Measurements from ENCODE around the gene DAPK1.

Gene DAPK1

DNA sequence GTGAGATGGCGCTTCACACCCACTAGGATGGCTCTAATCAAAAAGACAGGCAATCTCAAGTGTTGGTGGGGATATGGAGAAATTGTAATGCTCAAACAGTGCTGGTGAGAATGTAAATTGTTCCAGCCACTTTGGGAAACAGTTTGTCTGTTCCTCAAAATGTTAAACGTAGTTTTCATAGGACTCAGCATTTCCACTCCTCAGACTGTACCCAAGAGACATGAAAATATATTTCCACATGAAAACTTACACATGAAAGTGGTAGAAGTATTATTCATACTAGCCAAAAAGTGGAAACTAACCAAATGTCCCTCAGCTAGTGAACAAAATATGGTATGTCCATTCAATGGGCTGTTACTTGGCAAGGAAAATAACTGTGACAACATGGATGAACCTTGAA is 120.6 kb downstream of the DAPK1 start:
- H3K4me1 ChIP-seq (ENCODE audit: control insufficient read depth, insufficient read depth, low read length): peaks cover 31% of the 10 kb centered on the region
- no peaks in the 10 kb centered on the region for H3K27me3 ChIP-seq (ENCODE audit: control insufficient read depth, insufficient read depth, low read length)
- no peaks in the 10 kb centered on the region for H3K9me3 ChIP-seq (ENCODE audit: control insufficient read depth, low read length)
- H3K4me3 ChIP-seq (ENCODE audit: low read length): no peak overlapping the region
- H3K9ac ChIP-seq (ENCODE audit: low read length): no peak overlapping the region
- no peaks in the 10 kb centered on the region for H3K36me3 ChIP-seq (ENCODE audit: control insufficient read depth, insufficient read depth, low read length)

- Histone ChIP-seq H3K9ac (ENCODE audit: low read length) (no peak overlapping the region), H3K4me1 (ENCODE audit: control insufficient read depth, insufficient read depth, low read length) (peaks cover 24% of the 10 kb centered on the region), H3K27me3 (ENCODE audit: control insufficient read depth, insufficient read depth, low read length) (no peaks in the 10 kb centered on the region), H3K9me3 (ENCODE audit: control insufficient read depth, low read length) (no peaks in the 10 kb centered on the region), H3K4me3 (ENCODE audit: low read length) (no peak overlapping the region), H3K36me3 (ENCODE audit: control insufficient read depth, insufficient read depth, low read length) (no peaks in the 10 kb centered on the region)
Measured at GRCh38 chr9:87618931-87619330, 121.3 kb downstream of the DAPK1 start.

- Histone ChIP-seq H3K27me3 (ENCODE audit: control insufficient read depth, insufficient read depth, low read length) (no peaks in the 10 kb centered on the region), H3K36me3 (ENCODE audit: control insufficient read depth, insufficient read depth, low read length) (no peaks in the 10 kb centered on the region), H3K4me1 (ENCODE audit: control insufficient read depth, insufficient read depth, low read length) (peaks cover 20% of the 10 kb centered on the region), H3K9ac (ENCODE audit: low read length) (no peak overlapping the region), H3K4me3 (ENCODE audit: low read length) (no peak overlapping the region), H3K9me3 (ENCODE audit: control insufficient read depth, low read length) (no peaks in the 10 kb centered on the region)
Measured at GRCh38 chr9:87619346-87619745, 121.7 kb downstream of the DAPK1 start.

DNA sequence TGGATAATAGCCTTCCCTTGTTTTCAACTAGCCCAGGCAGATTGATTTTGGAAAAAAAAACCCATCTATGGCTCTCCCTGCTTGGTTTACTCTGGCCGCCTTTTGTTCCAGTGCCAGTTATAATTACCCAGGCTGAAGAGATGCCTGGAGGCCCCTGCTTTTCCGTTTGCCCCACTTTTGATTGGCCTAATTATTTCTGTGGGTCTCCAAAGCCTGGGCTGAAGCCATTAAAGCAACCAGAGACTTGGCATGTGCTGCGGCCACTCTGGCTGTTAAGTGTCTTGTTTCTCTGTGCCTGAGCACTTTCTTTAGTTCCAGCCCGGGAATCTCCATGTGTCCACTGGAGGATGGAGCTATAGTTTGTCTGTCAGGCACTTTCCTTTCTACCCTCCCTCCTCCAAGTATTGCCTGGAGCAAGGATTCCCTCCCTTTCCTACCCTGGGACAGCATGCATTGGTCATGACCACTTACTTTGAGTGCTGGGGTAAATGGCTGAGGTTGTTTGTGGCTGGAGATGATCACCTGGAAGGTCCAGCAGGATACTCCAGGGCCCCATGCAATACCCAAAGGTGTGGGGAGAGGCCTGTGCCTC is 123.2 kb downstream of the DAPK1 start:
- Histone ChIP-seq H3K4me1 (ENCODE audit: control insufficient read depth, insufficient read depth, low read length) (peaks cover 5% of the 10 kb centered on the region), H3K9ac (ENCODE audit: low read length) (no peak overlapping the region), H3K36me3 (ENCODE audit: control insufficient read depth, insufficient read depth, low read length) (no peaks in the 10 kb centered on the region), H3K9me3 (ENCODE audit: control insufficient read depth, low read length) (no peaks in the 10 kb centered on the region), H3K4me3 (ENCODE audit: low read length) (no peak overlapping the region), H3K27me3 (ENCODE audit: control insufficient read depth, insufficient read depth, low read length) (no peaks in the 10 kb centered on the region)

DNA sequence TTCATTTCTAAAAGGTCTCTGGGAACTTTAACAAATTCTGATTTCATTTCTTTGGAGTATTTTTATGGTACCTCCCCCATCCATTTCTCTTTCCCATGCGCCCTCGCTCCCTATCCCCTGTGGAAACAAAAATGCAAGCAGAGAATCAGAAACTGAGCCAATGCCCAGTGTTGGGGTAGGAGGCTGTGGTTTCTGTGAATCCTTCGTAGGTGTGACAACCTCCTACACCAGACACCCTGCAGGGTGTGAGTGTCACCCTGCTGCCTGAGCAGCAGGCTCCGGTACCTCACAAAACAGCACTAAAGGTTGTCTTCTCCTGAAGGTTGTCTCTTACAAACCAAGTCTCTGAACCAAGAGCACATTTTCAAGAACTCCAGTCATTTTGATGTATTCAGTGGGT is 124.4 kb downstream of the DAPK1 start:
- H3K9me3 ChIP-seq (ENCODE audit: control insufficient read depth, low read length): no peaks in the 10 kb centered on the region
- no peaks in the 10 kb centered on the region for H3K36me3 ChIP-seq (ENCODE audit: control insufficient read depth, insufficient read depth, low read length)
- H3K4me3 ChIP-seq (ENCODE audit: low read length): no peak overlapping the region
- no peaks in the 10 kb centered on the region for H3K4me1 ChIP-seq (ENCODE audit: control insufficient read depth, insufficient read depth, low read length)
- H3K9ac ChIP-seq (ENCODE audit: low read length): no peak overlapping the region
- H3K27me3 ChIP-seq (ENCODE audit: control insufficient read depth, insufficient read depth, low read length): no peaks in the 10 kb centered on the region

- H3K27me3 ChIP-seq (ENCODE audit: control insufficient read depth, insufficient read depth, low read length): no peaks in the 10 kb centered on the region
Measured at GRCh38 chr9:87622923-87623322, 125.3 kb downstream of the DAPK1 start.

GRCh38 chr9:87628346-87628745 is 130.7 kb downstream of the DAPK1 start:
- no peaks in the 10 kb centered on the region for H3K4me1 ChIP-seq (ENCODE audit: control insufficient read depth, insufficient read depth, low read length)
- H3K27me3 ChIP-seq (ENCODE audit: control insufficient read depth, insufficient read depth, low read length): no peaks in the 10 kb centered on the region
- H3K9ac ChIP-seq (ENCODE audit: low read length): no peak overlapping the region
- no peaks in the 10 kb centered on the region for H3K36me3 ChIP-seq (ENCODE audit: control insufficient read depth, insufficient read depth, low read length)
- H3K9me3 ChIP-seq (ENCODE audit: control insufficient read depth, low read length): no peaks in the 10 kb centered on the region
- H3K4me3 ChIP-seq (ENCODE audit: low read length): no peak overlapping the region

More at GRCh38 chr9:87622923-87623322, 125.3 kb downstream of the DAPK1 start:
- Histone ChIP-seq H3K9ac (ENCODE audit: low read length) (no peak overlapping the region), H3K36me3 (ENCODE audit: control insufficient read depth, insufficient read depth, low read length) (no peaks in the 10 kb centered on the region), H3K4me3 (ENCODE audit: low read length) (no peak overlapping the region), H3K4me1 (ENCODE audit: control insufficient read depth, insufficient read depth, low read length) (no peaks in the 10 kb centered on the region), H3K9me3 (ENCODE audit: control insufficient read depth, low read length) (no peaks in the 10 kb centered on the region)

GRCh38 chr9:87629104-87629503 is 131.4 kb downstream of the DAPK1 start:
- Histone ChIP-seq H3K4me3 (ENCODE audit: low read length) (no peak overlapping the region), H3K27me3 (ENCODE audit: control insufficient read depth, insufficient read depth, low read length) (no peaks in the 10 kb centered on the region), H3K9ac (ENCODE audit: low read length) (no peak overlapping the region), H3K4me1 (ENCODE audit: control insufficient read depth, insufficient read depth, low read length) (no peaks in the 10 kb centered on the region), H3K9me3 (ENCODE audit: control insufficient read depth, low read length) (no peaks in the 10 kb centered on the region), H3K36me3 (ENCODE audit: control insufficient read depth, insufficient read depth, low read length) (no peaks in the 10 kb centered on the region)

GRCh38 chr9:87630266-87630665 is 132.6 kb downstream of the DAPK1 start:
- Histone ChIP-seq H3K4me1 (ENCODE audit: control insufficient read depth, insufficient read depth, low read length) (no peaks in the 10 kb centered on the region), H3K9ac (ENCODE audit: low read length) (no peak overlapping the region), H3K36me3 (ENCODE audit: control insufficient read depth, insufficient read depth, low read length) (no peaks in the 10 kb centered on the region)

DNA sequence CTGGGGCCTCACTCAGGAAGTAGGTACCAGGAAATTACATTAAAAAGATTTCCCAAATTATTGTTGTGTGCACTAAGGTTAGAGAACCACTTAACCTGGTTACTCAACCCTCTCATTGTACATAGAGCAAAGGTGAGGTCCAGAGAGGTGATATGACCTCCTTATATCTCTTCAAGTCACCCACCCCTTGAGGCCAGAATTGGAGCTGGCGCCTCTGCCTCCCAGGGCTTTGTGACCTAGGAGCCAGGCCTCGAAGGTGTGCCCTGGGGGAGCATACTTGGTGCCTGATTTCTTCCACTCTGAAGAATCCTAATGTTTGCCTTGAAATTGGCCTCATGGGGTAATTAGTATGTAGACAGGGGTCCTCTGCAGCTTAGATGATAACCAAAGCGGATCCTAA is 133.2 kb downstream of the DAPK1 start:
- Histone ChIP-seq H3K27me3 (ENCODE audit: control insufficient read depth, insufficient read depth, low read length) (no peaks in the 10 kb centered on the region), H3K4me1 (ENCODE audit: control insufficient read depth, insufficient read depth, low read length) (no peaks in the 10 kb centered on the region), H3K9ac (ENCODE audit: low read length) (no peak overlapping the region), H3K4me3 (ENCODE audit: low read length) (no peak overlapping the region), H3K9me3 (ENCODE audit: control insufficient read depth, low read length) (no peaks in the 10 kb centered on the region), H3K36me3 (ENCODE audit: control insufficient read depth, insufficient read depth, low read length) (no peaks in the 10 kb centered on the region)

More at GRCh38 chr9:87630266-87630665, 132.6 kb downstream of the DAPK1 start:
- Histone ChIP-seq H3K27me3 (ENCODE audit: control insufficient read depth, insufficient read depth, low read length) (no peaks in the 10 kb centered on the region), H3K9me3 (ENCODE audit: control insufficient read depth, low read length) (no peaks in the 10 kb centered on the region), H3K4me3 (ENCODE audit: low read length) (no peak overlapping the region)

DNA sequence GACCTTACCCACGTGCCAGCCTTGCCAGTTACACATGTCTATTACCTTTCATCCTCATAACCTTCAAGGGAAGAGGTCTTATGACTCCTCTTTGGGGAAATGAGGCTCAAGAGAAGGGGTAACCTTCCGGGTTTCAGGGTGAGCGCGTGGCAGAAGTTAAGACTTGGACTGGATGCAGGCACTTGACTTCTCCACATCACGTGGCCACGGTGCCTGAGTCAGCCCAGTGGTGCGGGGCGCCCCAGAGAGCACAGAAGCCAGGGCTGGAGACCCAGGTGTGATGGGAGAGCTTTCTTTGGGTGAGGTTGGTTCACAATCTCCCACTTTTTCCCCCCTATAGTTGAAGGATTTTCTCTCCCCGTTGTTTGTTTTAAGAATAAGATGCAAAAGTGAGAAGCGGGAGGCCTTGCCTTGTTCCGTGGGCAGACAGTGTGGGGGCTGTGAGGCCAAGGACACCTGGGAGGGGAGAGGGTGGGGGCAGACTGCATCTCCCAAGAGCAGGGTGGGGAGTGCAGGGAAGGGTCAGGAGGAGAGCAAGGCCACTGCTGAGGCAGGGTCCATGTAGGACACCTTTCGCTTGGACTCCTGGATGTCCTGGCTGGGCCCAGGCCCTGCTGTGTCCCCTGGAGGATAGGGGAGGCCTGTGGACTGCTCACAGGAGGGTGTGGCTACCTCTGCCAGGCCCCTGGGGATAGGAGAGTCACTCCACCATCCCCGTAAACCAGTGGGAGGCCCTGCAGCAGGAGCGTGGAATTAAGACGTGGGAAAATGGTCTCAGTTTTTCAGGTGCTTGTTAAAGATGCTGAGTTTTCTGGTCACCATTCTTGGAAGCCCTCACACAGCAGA is 138.2 kb downstream of the DAPK1 start:
- H3K4me1 ChIP-seq (ENCODE audit: control insufficient read depth, insufficient read depth, low read length): peaks cover 24% of the 10 kb centered on the region
- no peak overlapping the region for H3K4me3 ChIP-seq (ENCODE audit: low read length)
- no peaks in the 10 kb centered on the region for H3K27me3 ChIP-seq (ENCODE audit: control insufficient read depth, insufficient read depth, low read length)
- no peak overlapping the region for H3K9ac ChIP-seq (ENCODE audit: low read length)
- H3K36me3 ChIP-seq (ENCODE audit: control insufficient read depth, insufficient read depth, low read length): peaks cover 4% of the 10 kb centered on the region
- H3K9me3 ChIP-seq (ENCODE audit: control insufficient read depth, low read length): no peaks in the 10 kb centered on the region

- no peak overlapping the region for H3K9ac ChIP-seq (ENCODE audit: low read length)
- no peak overlapping the region for H3K4me3 ChIP-seq (ENCODE audit: low read length)
- no peaks in the 10 kb centered on the region for H3K9me3 ChIP-seq (ENCODE audit: control insufficient read depth, low read length)
- no peaks in the 10 kb centered on the region for H3K27me3 ChIP-seq (ENCODE audit: control insufficient read depth, insufficient read depth, low read length)
- H3K4me1 ChIP-seq (ENCODE audit: control insufficient read depth, insufficient read depth, low read length): peaks cover 30% of the 10 kb centered on the region
- H3K36me3 ChIP-seq (ENCODE audit: control insufficient read depth, insufficient read depth, low read length): peaks cover 4% of the 10 kb centered on the region
Measured at GRCh38 chr9:87638292-87638691, 140.6 kb downstream of the DAPK1 start.
